ENCODE measurements around the gene GPR32.
A peak's percentile ranks its signal among the peaks of the same experiment; 100 is the strongest.

GPR32 gene

GRCh38 chr19:50797429-50797780 lies 27.1 kb downstream of the GPR32 start:
- no peak overlapping the region for H3K4me3 ChIP-seq (ENCODE audit: low read depth, low read length)
- TF ChIP-seq CTCF (IDR thresholded peaks at IDR 0.05; ENCODE audit: low read depth, low read length) (no peak), MYC (IDR thresholded peaks at IDR 0.05; ENCODE audit: low read depth, low read length) (no peak), MAX (IDR thresholded peaks at IDR 0.05; ENCODE audit: low read depth, low read length) (no peak), POLR2A (IDR thresholded peaks at IDR 0.05; ENCODE audit: extremely low read depth, insufficient read length) (no peak)
- DNase-seq (ENCODE audit: low read depth) = no peak

GRCh38 chr19:50797781-50798658 lies 27.8 kb downstream of the GPR32 start:
- no peak for TF ChIP-seq MYC (IDR thresholded peaks at IDR 0.05; ENCODE audit: low read depth, low read length)
- TF ChIP-seq POLR2A (IDR thresholded peaks at IDR 0.05; ENCODE audit: extremely low read depth, insufficient read length) = no peak
- no peak for TF ChIP-seq CTCF (IDR thresholded peaks at IDR 0.05; ENCODE audit: low read depth, low read length)
- TF ChIP-seq MAX (IDR thresholded peaks at IDR 0.05; ENCODE audit: low read depth, low read length) = no peak
- peak; percentile 46 for DNase-seq (ENCODE audit: low read depth)
- H3K4me3 ChIP-seq (ENCODE audit: low read depth, low read length) = no peak overlapping the region

GRCh38 chr19:50798659-50799546 lies 28.6 kb downstream of the GPR32 start:
- no peak for DNase-seq (ENCODE audit: low read depth)

GRCh38 chr19:50799547-50799851 lies 29.2 kb downstream of the GPR32 start:
- H3K4me3 ChIP-seq (ENCODE audit: low read depth, low read length) = no peak overlapping the region
- no peak for DNase-seq (ENCODE audit: low read depth)
- TF ChIP-seq POLR2A (IDR thresholded peaks at IDR 0.05; ENCODE audit: extremely low read depth, insufficient read length) (no peak), MYC (IDR thresholded peaks at IDR 0.05; ENCODE audit: low read depth, low read length) (no peak), MAX (IDR thresholded peaks at IDR 0.05; ENCODE audit: low read depth, low read length) (no peak), CTCF (IDR thresholded peaks at IDR 0.05; ENCODE audit: low read depth, low read length) (no peak)

More at GRCh38 chr19:50798659-50799546, 28.6 kb downstream of the GPR32 start:
- H3K4me3 ChIP-seq (ENCODE audit: low read depth, low read length) = no peak overlapping the region
- TF ChIP-seq MAX (IDR thresholded peaks at IDR 0.05; ENCODE audit: low read depth, low read length) (no peak), MYC (IDR thresholded peaks at IDR 0.05; ENCODE audit: low read depth, low read length) (no peak), CTCF (IDR thresholded peaks at IDR 0.05; ENCODE audit: low read depth, low read length) (no peak), POLR2A (IDR thresholded peaks at IDR 0.05; ENCODE audit: extremely low read depth, insufficient read length) (no peak)

GRCh38 chr19:50801107-50801506 lies 30.8 kb downstream of the GPR32 start:
- H3K4me3 ChIP-seq (ENCODE audit: low read depth, low read length) = no peak overlapping the region
- TF ChIP-seq MYC (IDR thresholded peaks at IDR 0.05; ENCODE audit: low read depth, low read length) (no peak), POLR2A (IDR thresholded peaks at IDR 0.05; ENCODE audit: extremely low read depth, insufficient read length) (no peak), CTCF (IDR thresholded peaks at IDR 0.05; ENCODE audit: low read depth, low read length) (no peak)
- DNase-seq (ENCODE audit: low read depth) = no peak

Data from NB4 (cell line).